ENCODE results near the gene MROH2A.

The MROH2A gene

GRCh38 chr2:233766416-233766815 is 11.7 kb upstream of the MROH2A start:
- DNase-seq = no peak

- no peak for DNase-seq
These were observed 10.1 kb upstream of the MROH2A start for GRCh38 chr2:233768076-233768475.

DNA sequence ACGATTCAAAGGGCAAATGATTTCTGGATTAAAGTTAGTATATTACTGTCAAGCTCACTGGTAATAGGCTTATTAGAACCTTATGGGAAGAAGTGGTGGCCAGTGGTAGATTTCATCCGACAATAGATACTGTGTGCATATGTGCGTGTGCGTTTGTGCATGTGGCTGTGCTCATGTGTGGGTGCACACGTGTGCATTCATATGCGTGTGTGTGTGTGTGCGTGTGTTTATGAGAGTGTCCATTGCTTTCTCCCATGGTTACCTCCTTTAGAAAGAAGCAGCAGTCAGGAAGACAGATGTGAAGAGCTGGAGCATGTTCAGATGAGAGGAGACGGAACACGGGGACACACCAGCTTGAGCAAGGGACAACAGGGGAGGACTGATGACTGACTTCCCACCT is 8.9 kb upstream of the MROH2A start:
- no peak for DNase-seq

GRCh38 chr2:233772153-233772552 is 6.0 kb upstream of the MROH2A start:
- no peak for DNase-seq

GRCh38 chr2:233772583-233772982 is 5.5 kb upstream of the MROH2A start:
- no peak for DNase-seq

GRCh38 chr2:233773854-233774253 is 4.3 kb upstream of the MROH2A start:
- no peak for DNase-seq

DNA sequence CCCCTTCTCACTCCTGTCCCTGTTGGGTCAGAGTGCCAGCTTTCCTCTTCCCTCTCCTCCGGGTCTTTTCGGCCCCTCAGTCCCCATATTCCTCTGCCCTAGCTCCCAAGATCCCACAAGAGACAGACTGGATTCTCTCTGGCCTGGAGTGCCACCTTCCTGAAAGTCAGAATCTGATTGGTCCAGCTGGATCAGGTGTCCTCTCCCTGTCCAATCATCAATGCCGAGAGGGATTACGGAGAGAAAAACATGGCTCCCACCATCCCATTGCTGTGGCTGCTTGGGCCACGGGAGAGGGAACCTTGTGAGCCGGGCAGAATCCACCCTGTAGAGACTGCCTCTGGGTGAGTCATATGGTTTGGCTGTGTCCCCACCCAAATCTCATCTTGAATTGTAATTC is 2.7 kb upstream of the MROH2A start:
- no peak for DNase-seq

GRCh38 chr2:233779722-233780121 is 1.6 kb downstream of the MROH2A start:
- no peak for DNase-seq

- DNase-seq = no peak
These were observed 2.6 kb downstream of the MROH2A start for GRCh38 chr2:233780771-233781170.

DNA sequence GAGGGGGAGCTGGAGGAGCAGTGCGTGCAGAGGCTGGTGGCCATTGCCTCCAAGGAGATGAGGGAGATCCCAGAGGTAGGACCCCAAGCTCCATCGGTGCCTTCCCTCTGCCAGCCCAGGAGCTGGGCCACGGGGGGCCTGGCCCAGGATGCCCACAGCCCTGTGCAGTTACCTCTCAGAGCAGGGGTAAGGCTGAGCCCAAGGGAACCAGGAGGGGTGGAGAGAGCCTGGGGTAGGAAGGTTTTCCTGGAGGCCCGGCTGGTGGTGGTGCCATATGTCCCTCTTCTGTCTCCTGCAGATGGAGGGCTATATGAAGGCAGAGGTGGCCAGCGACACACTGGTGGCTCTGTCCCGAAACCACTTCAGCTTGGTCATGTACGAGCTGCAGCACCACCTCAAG is 11.4 kb downstream of the MROH2A start:
- no peak for DNase-seq

GRCh38 chr2:233791151-233791882 is 13.2 kb downstream of the MROH2A start:
- no peak for DNase-seq

DNA sequence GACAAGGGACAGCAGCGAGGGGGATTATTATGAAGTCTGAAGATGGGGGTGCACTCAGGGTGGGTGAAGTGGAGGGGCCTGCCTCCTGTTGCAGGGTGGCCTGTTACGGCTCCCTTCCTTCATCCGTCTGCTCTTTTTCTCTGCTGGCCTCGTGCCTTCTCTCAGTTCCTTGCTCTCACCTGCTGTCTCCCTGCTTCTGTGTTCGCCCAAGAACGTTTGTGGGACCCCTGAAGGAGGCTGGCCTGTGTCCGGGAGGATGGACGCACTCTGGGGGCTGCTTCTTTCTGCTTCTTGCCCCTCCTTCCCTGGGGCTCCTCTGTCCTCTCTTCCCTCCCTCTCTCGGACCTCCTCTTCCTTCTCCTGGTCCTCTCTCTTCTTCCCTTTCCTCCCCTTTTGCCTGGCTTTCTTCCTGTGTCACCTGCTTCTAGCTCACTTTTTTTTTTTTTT is 13.8 kb downstream of the MROH2A start:
- DNase-seq = no peak

- no peak for DNase-seq
These were observed 14.6 kb downstream of the MROH2A start for GRCh38 chr2:233792720-233793119.

DNA sequence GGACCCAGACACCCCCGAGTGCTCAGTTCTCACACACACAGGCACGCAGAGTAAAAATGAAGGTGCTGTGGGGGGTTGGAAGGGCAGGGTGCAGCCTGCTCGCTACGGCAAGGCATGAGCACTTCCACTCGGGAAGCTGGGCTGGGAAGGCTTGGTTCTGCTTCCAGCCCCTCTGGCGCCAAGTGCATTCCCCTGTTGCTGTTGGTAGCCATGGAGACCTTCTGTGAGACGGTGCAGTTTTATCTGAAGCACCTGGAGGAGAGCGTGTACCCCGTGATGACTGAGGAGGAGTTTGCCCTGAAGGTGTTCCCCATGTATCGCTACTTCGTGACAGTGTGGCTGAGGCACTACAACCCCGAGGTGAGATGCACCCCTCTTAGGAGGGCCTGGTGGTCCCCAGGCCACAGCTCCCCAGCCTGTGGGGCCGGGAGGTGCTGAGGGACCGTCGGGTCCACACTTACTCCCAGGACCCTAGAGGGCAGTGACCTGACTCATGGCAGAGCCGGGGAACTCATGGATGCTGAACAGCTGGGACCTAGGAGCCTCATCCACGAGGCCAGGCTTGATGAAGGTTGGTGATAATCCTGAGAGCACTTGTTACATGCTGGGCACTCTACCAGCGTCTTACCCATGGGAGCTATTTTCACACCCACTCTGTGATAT is 15.5 kb downstream of the MROH2A start:
- no peak for DNase-seq

- no peak for DNase-seq
These were observed 16.1 kb downstream of the MROH2A start for GRCh38 chr2:233794128-233794658.

GRCh38 chr2:233795735-233796171 is 17.6 kb downstream of the MROH2A start:
- no peak for DNase-seq

DNA sequence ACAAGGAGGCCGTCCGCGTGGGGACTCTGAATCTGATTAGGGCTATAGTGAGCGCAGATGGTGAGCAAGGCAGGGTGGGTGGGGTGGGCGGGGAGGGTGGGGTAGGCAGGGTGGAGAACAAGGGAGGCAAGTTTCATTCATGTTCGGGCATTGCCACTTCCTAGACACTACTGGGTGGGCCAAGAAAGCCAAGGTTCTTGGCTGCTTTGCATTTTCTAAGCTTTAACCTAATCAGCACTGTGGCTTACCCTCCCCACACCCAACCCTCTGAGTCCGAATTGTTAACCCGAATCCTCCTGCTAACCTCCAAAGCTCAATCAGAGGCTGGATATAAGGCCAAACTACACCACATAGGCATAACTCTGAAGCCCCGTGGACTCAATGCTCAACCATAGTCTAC is 18.1 kb downstream of the MROH2A start:
- no peak for DNase-seq

DNA sequence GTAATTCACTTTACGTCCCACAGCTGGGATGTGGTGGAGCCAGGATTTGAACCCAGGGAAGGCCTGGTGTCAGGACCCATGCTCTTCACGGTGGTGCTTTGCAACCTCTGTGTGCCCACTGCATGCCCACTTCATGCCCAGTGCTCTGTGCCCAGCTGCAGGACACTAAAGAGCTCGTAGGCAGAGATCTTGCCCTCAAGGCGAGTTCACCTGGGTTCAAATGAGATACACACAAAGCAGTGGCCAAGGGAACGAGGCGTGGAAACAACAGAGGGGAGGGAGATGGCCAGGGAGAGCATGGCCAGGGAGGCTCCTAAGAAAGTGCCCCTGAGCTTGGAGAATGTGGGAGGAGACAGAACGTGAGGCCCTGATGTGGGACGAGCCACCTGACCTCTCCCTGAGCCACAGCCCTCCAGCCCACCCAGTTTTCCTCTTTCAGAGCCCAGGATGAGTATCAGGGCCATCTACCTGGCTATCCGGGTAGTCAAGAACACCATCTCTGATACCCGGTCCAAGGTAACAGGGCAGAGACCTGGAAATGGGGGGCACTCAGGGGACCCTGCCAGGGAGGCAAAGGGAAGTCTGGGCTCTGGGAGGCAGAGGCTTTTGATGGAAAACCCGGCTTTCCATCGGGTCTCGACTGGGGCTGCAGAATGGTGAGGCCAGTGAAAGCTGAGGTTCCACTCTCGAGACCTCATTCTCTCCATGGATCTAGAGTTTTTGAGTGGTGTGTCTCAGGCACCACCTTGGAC is 20.4 kb downstream of the MROH2A start:
- DNase-seq = no peak

- no peak for DNase-seq
These were observed 21.0 kb downstream of the MROH2A start for GRCh38 chr2:233799087-233799665.

DNA sequence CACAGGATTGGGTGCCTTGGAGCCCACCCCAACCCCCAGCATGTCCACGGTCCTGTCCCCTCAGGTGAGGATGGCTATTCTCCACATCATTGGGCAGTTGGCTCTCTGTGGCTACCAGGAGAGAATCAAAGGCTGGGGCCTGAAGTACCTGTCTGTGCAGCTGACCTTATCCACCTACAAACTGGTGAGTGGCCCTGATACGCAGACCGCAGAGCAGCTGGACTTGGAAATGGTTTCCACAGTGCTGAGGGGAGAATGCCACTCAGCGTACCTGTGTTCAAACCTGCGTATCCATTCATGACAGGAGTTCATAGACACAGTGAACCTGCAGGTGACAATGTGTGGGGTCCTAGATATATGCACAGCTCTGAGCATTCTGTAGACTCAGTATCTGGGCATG is 21.6 kb downstream of the MROH2A start:
- DNase-seq = no peak

DNA sequence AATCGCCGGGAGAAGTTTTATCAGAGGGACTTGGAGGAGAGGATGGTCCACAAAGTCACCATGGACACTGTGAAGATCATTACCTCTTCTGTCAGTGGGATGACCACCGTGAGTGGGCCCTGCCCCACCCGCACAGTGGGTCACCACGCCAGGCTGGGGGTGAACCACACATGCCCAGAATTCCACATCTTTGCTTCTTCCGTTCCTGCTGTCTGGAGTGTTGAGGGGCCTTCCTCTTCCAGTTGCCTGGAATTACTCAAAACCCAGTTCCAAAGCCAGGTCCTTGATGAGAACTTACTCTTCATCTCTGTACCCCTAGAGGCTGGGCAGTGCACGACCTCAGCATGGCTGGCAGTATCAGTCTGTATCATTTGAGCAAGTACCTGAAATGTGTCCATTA is 22.1 kb downstream of the MROH2A start:
- DNase-seq = no peak

- DNase-seq = no peak
These were observed 23.4 kb downstream of the MROH2A start for GRCh38 chr2:233801357-233802131.

Data from activated naive CD4-positive, alpha-beta T cell treated with anti-CD3 and anti-CD28 coated beads, Interleukin-2, amount 50 U/mL, for 16 hours (primary cell).